OCI-LY3 (cell line): ENCODE measurements around the gene TSPAN15.

Experiments
- CTCF ChIP-seq: fragments of 200-600, 300-600 bp; sonication (generic); IDR thresholded peaks from 2 replicates; pipeline ENCODE4 v1.5.1; 2014; ENCODE audit warnings: antibody characterized with exemption, low read length, low read depth
- EZH2phosphoT487 ChIP-seq: fragments of 200-600 bp; shearing (Covaris generic); IDR thresholded peaks from 2 replicates; pipeline ENCODE4 v1.6.1; 2018; ENCODE audit warnings: antibody characterized with exemption, mixed run types, low read depth

- TF ChIP-seq CTCF, result no peak
- no peak for TF ChIP-seq EZH2phosphoT487
Observed at GRCh38 chr10:69492746-69493462, 41.6 kb downstream of the TSPAN15 start.
